SU-DHL-6 (cell line): ENCODE measurements around the gene CADPS.

ENCODE experiments used
- H2AFZ ChIP-seq: fragments of 200-600 bp; sonication (generic); 2 replicates; pipeline ENCODE4 v1.6.1; 2014; ENCODE audit warnings: low read depth, mild to moderate bottlenecking, moderate library complexity, mixed read lengths, antibody characterized with exemption, low read length; ENCODE audit not compliant: severe bottlenecking
- H3F3A ChIP-seq: fragments of 200-600 bp; shearing (Covaris generic); 2 replicates; pipeline ENCODE4 v1.6.0; 2016; ENCODE audit warnings: antibody characterized with exemption, mild to moderate bottlenecking; ENCODE audit not compliant: insufficient read depth
- H3K27ac ChIP-seq: fragments of 200-600 bp; sonication (generic); 2 replicates; pipeline ENCODE4 v1.5.1; 2016; ENCODE audit warnings: low read depth, mild to moderate bottlenecking, low read length, moderate library complexity, mixed read lengths
- H3K27me3 ChIP-seq: fragments of 200-600 bp; sonication (generic), shearing (Covaris generic); 2 replicates; pipeline ENCODE4 v1.6.0; 2014; ENCODE audit warnings: mild to moderate bottlenecking, low read length
- H3K36me3 ChIP-seq: fragments of 200-600 bp; sonication (generic); 2 replicates; pipeline ENCODE4 v1.6.1; 2014; ENCODE audit warnings: mild to moderate bottlenecking, low read length, mixed read lengths
- H3K4me2 ChIP-seq: fragments of 300-600, 200-600 bp; shearing (Covaris generic), sonication (generic); 2 replicates; pipeline ENCODE4 v1.6.0; 2014; ENCODE audit warnings: low read length, low read depth, mild to moderate bottlenecking; ENCODE audit not compliant: poor library complexity, severe bottlenecking
- H3K4me3 ChIP-seq: fragments of 200-600 bp; sonication (generic); 2 replicates; pipeline ENCODE4 v1.5.1; 2014; ENCODE audit warnings: antibody characterized with exemption, low read length, mild to moderate bottlenecking, mixed read lengths; ENCODE audit not compliant: insufficient read depth, poor library complexity, severe bottlenecking
- H3K79me2 ChIP-seq: fragments of 200-600 bp; sonication (generic); 2 replicates; pipeline ENCODE4 v1.6.1; 2014; ENCODE audit warnings: mild to moderate bottlenecking, low read length, moderate library complexity; ENCODE audit not compliant: insufficient read depth
- H3K9ac ChIP-seq: fragments of 200-600 bp; sonication (generic); 2 replicates; pipeline ENCODE4 v1.7.0; 2014; ENCODE audit warnings: mild to moderate bottlenecking, low read length
- H3K9me2 ChIP-seq: fragments of 200-600 bp; sonication (generic); replicated peaks from 2 replicates; pipeline ENCODE4 v1.6.1; 2014; ENCODE audit warnings: low read length; ENCODE audit not compliant: insufficient read depth
- H3K9me3 ChIP-seq: fragments of 200-600 bp; sonication (generic); 2 replicates; pipeline ENCODE4 v1.6.1; 2014; ENCODE audit warnings: low read length, mixed read lengths; ENCODE audit not compliant: insufficient read depth
- H4K20me1 ChIP-seq: fragments of 200-600 bp; sonication (generic); 2 replicates; pipeline ENCODE4 v1.6.1; 2014; ENCODE audit warnings: low read depth, mild to moderate bottlenecking, antibody characterized with exemption, low read length, moderate library complexity, mixed read lengths
- CTCF ChIP-seq: fragments of 200-600 bp; sonication (generic); IDR thresholded peaks from one replicate; pipeline ENCODE4 v1.5.1; 2017; ENCODE audit warnings: antibody characterized with exemption, mild to moderate bottlenecking, low read length, moderate library complexity; ENCODE audit not compliant: insufficient read depth, poor library complexity, severe bottlenecking
- EZH2phosphoT487 ChIP-seq: fragments of 200-600 bp; sonication (generic), shearing (Covaris generic); conservative IDR thresholded peaks from 2 replicates; pipeline ENCODE4 v1.6.1; 2018; ENCODE audit warnings: mild to moderate bottlenecking, antibody characterized with exemption, low read length, moderate library complexity, mixed read lengths

CADPS gene

DNA sequence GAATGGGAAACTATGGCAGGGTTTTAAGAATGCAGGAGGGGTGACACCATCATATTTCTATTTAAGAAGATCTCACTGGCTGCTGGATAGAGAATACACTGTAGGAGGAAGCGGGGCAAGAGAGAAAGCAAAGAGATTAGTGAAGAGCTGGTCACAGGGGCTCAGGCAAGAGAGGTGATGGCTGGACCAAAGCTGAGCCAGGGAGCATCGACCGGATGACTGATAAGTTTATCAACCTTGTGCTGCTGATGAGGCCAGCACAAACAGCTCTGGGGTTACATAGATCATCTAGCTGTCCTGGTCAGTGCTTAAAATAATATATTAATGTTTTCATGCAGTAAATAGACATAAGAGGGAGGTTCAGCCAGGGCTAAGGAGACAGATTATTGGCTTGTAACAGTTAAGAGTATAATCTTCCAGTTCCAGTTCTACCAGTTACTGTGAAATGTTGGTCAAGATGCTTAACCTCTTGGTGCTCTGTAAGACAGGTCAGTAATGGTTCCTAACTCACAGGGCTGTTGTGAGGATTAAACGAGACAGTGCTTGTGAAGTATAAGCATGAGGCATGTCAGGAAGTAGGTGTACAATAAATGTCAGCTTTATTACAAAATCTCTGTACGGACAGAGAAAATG is 300.8 kb downstream of the CADPS start:
- Histone ChIP-seq H4K20me1 (no peaks in the 10 kb centered on the region), H3F3A (no peaks in the 10 kb centered on the region), H3K9me3 (no peaks in the 10 kb centered on the region), H3K79me2 (no peaks in the 10 kb centered on the region), H3K4me3 (no peak overlapping the region), H3K9ac (no peak overlapping the region), H3K27me3 (no peaks in the 10 kb centered on the region), H3K27ac (no peak overlapping the region), H2AFZ (no peak overlapping the region), H3K4me2 (no peak overlapping the region), H3K9me2 (no peaks in the 10 kb centered on the region), H3K36me3 (no peaks in the 10 kb centered on the region)
- TF ChIP-seq EZH2phosphoT487 = no peak
- no peak for TF ChIP-seq CTCF

DNA sequence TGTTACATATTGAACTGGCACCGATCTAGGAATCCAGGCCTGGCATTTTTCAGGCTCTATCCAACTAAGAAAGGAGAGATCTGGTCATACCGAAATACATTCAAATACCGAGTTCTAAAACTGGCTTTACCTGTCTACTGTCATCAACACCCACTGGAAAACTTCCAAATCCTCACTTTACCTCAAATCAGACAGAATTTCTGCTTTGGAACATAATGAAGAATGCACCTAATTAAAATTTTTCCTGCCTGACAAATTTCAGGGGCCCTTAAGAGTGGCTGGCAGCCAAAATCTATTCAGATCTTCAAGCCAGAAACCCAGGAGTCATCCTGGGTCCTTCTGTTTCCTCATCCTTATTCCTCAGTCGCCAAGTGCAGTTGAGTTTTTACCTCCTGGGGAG is 303.3 kb downstream of the CADPS start:
- Histone ChIP-seq H3K36me3 (no peaks in the 10 kb centered on the region), H3K9me2 (no peaks in the 10 kb centered on the region), H4K20me1 (no peaks in the 10 kb centered on the region), H3K4me2 (no peak overlapping the region), H3F3A (no peaks in the 10 kb centered on the region), H3K79me2 (no peaks in the 10 kb centered on the region), H3K4me3 (no peak overlapping the region), H3K27ac (no peak overlapping the region), H2AFZ (no peak overlapping the region), H3K27me3 (no peaks in the 10 kb centered on the region), H3K9me3 (no peaks in the 10 kb centered on the region), H3K9ac (no peak overlapping the region)
- TF ChIP-seq CTCF = no peak
- no peak for TF ChIP-seq EZH2phosphoT487

- Histone ChIP-seq H3K4me3 (no peak overlapping the region), H2AFZ (no peak overlapping the region), H3K27me3 (no peaks in the 10 kb centered on the region), H3K27ac (no peak overlapping the region), H3F3A (no peaks in the 10 kb centered on the region), H3K9ac (no peak overlapping the region), H3K9me3 (no peaks in the 10 kb centered on the region), H3K9me2 (no peaks in the 10 kb centered on the region), H3K4me2 (no peak overlapping the region), H4K20me1 (no peaks in the 10 kb centered on the region), H3K36me3 (no peaks in the 10 kb centered on the region), H3K79me2 (no peaks in the 10 kb centered on the region)
- TF ChIP-seq EZH2phosphoT487 (no peak), CTCF (no peak)
Observed at GRCh38 chr3:62570888-62571287, 304.3 kb downstream of the CADPS start.
